Gastroesophageal sphincter (tissue), 4 donors: Measurements from ENCODE around the gene WDR45B. TPM values are rescaled to one million over a fixed set of nuclear protein-coding genes. Genes with fewer than 3 reads are reported as not detected.
A peak's percentile ranks its signal among the peaks of the same experiment; 100 is the strongest.

ENCODE experiments used
- ATAC-seq: fragments of 150-250 bp; one replicate; pipeline ENCODE4 v1.9.1; 2016; ENCODE audit warnings: mild to moderate bottlenecking, moderate library complexity
- H3K27ac ChIP-seq, 4 donors: fragments of 200-600 bp; sonication (generic) in 3 of 4; 1 replicate in 3 of 4; 2 replicates in 1 of 4; pipeline ENCODE4 v1.5.1; 2016 to 2019
- H3K27me3 ChIP-seq: fragments of 200-600 bp; sonication (generic); one replicate; pipeline ENCODE4 v1.5.1; 2019
- H3K36me3 ChIP-seq, 2 donors: fragments of 200-600 bp; sonication (generic); one replicate each; pipeline ENCODE4 v1.5.1; 2019; ENCODE audit warnings: control low read depth in 1 of 2
- H3K4me1 ChIP-seq, 3 donors: fragments of 200-600 bp; sonication (generic); 1 replicate in 2 of 3; 2 replicates in 1 of 3; pipeline ENCODE4 v1.5.1; 2016 to 2019; ENCODE audit warnings: control low read depth in 2 of 3
- H3K4me3 ChIP-seq, 2 donors: fragments of 200-600 bp; sonication (generic); one replicate each; pipeline ENCODE4 v1.5.1; 2019; ENCODE audit warnings: mild to moderate bottlenecking in 1 of 2, moderate library complexity in 1 of 2
- H3K9me3 ChIP-seq, 3 donors: fragments of 200-600 bp; sonication (generic); one replicate each; pipeline ENCODE4 v1.5.1; 2017 to 2019; ENCODE audit warnings: control low read depth in 2 of 3
- CTCF ChIP-seq, 4 experiments: fragments of 200-600 bp in 2 of 4; fragments of 450-650 bp in 2 of 4; sonication (generic) in 1 of 4; IDR thresholded peaks; one replicate each; pipeline ENCODE4 v1.5.1; 2017 to 2019; ENCODE audit warnings: antibody characterized with exemption in 4 of 4, mild to moderate bottlenecking in 2 of 4, moderate library complexity in 2 of 4
- EP300 ChIP-seq: sonication (generic); formaldehyde crosslinking; IDR thresholded peaks from one replicate; pipeline ENCODE4 v1.6.1; 2017; ENCODE audit warnings: antibody characterized with exemption, mild to moderate bottlenecking
- POLR2A ChIP-seq, 2 donors: fragments of 450-650 bp; IDR thresholded peaks; one replicate each; pipeline ENCODE4 v1.6.1; 2017; ENCODE audit warnings: antibody characterized with exemption in 2 of 2, mild to moderate bottlenecking in 2 of 2, moderate library complexity in 1 of 2
- POLR2AphosphoS5 ChIP-seq: sonication (generic); formaldehyde crosslinking; IDR thresholded peaks from one replicate; pipeline ENCODE4 v1.6.1; 2017; ENCODE audit warnings: antibody characterized with exemption
- WGBS, 2 donors: methylation state at CpG; one replicate each; pipeline ENCODE4 v1.1.5; 2018; ENCODE audit warnings: low coverage in 1 of 2; 5-methylcytosine and 5-hydroxymethylcytosine counted together
- total RNA-seq, 4 donors: library from RNA; depleted of rRNA; stranded (reverse); fragments of >200 nt; gene quantifications; one replicate each; pipeline ENCODE4 v1.1.0, GENCODE V29; 2016

WDR45B gene
- total RNA-seq, 4 donors from 2014 or later = 70.8 to 77.4 (median 76.4) TPM

- 65% methylated on average over 2 of the region's 16 CpGs; no CpG with 5 or more reads in 1 of the 2 donors for WGBS, 2 donors
- Histone ChIP-seq H3K27me3 (no peaks in the 10 kb centered on the region), H3K4me3 (no peak overlapping the region), H3K4me1 (peaks cover 0 to 24% (median 0%) of the 10 kb centered on the region in 3 donors), H3K36me3 (peaks cover 0 to 23% of the 10 kb centered on the region in 2 donors), H3K27ac (peak overlapping the region in 2 of 4 donors; percentile 37 to 70), H3K9me3 (no peaks in the 10 kb centered on the region)
- TF ChIP-seq EP300 = no peak
- no peak for TF ChIP-seq POLR2AphosphoS5
- TF ChIP-seq POLR2A (IDR thresholded peaks at IDR 0.05) = no peak
- ATAC-seq = no peak
Observed at GRCh38 chr17:82668024-82668630, 19.9 kb upstream of the WDR45B start.

- WGBS, 2 donors = 91% methylated on average over 4 of the region's 15 CpGs; no CpG with 5 or more reads in 1 of the 2 donors
- TF ChIP-seq EP300 (no peak), CTCF (IDR thresholded peaks at IDR 0.05) (no peak), POLR2A (IDR thresholded peaks at IDR 0.05) (no peak), POLR2AphosphoS5 (no peak)
Observed at GRCh38 chr17:82667668-82668000, 19.4 kb upstream of the WDR45B start.

GRCh38 chr17:82666931-82667667, 18.9 kb upstream of the WDR45B start:
- no peak for TF ChIP-seq EP300
- TF ChIP-seq POLR2AphosphoS5 = no peak
- TF ChIP-seq CTCF (IDR thresholded peaks at IDR 0.05) = no peak
- no peak for TF ChIP-seq POLR2A (IDR thresholded peaks at IDR 0.05)
- no peaks in the 10 kb centered on the region for H3K27me3 ChIP-seq
- peaks cover 0 to 34% of the 10 kb centered on the region in 2 donors for H3K36me3 ChIP-seq
- H3K27ac ChIP-seq = no peak overlapping the region
- no peak overlapping the region for H3K4me3 ChIP-seq
- H3K4me1 ChIP-seq = peaks cover 0 to 24% (median 0%) of the 10 kb centered on the region in 3 donors
- WGBS, 2 donors = 88 to 96% methylated on average over 3 to 7 of the region's 28 CpGs
- no peaks in the 10 kb centered on the region for H3K9me3 ChIP-seq
- ATAC-seq = no peak

More at GRCh38 chr17:82667668-82668000, 19.4 kb upstream of the WDR45B start:
- ATAC-seq = no peak
- H3K9me3 ChIP-seq = no peaks in the 10 kb centered on the region
- no peak overlapping the region for H3K27ac ChIP-seq
- H3K4me3 ChIP-seq = no peak overlapping the region
- H3K27me3 ChIP-seq = no peaks in the 10 kb centered on the region
- peaks cover 0 to 28% of the 10 kb centered on the region in 2 donors for H3K36me3 ChIP-seq
- peaks cover 0 to 24% (median 0%) of the 10 kb centered on the region in 3 donors for H3K4me1 ChIP-seq

- H3K36me3 ChIP-seq = peaks cover 0 to 45% of the 10 kb centered on the region in 2 donors
- no peak overlapping the region for H3K27ac ChIP-seq
- WGBS, 2 donors = 97 to 100% methylated on average over 3 to 6 of the region's 6 CpGs
- ATAC-seq = no peak
- H3K4me3 ChIP-seq = no peak overlapping the region
- no peak for TF ChIP-seq POLR2A (IDR thresholded peaks at IDR 0.05)
- no peaks in the 10 kb centered on the region for H3K9me3 ChIP-seq
- H3K4me1 ChIP-seq = peaks cover 0 to 24% (median 0%) of the 10 kb centered on the region in 3 donors
- H3K27me3 ChIP-seq = no peaks in the 10 kb centered on the region
Observed at GRCh38 chr17:82665891-82666290, 17.6 kb upstream of the WDR45B start.

- no peak overlapping the region for H3K4me3 ChIP-seq
- no peaks in the 10 kb centered on the region for H3K9me3 ChIP-seq
- H3K27ac ChIP-seq = no peak overlapping the region
- no peak for ATAC-seq
- no peak for TF ChIP-seq POLR2AphosphoS5
- no peak for TF ChIP-seq POLR2A (IDR thresholded peaks at IDR 0.05)
- TF ChIP-seq CTCF (IDR thresholded peaks at IDR 0.05) = no peak
- TF ChIP-seq EP300 = no peak
- H3K36me3 ChIP-seq = peaks cover 0 to 52% of the 10 kb centered on the region in 2 donors
- peaks cover 0 to 17% (median 0%) of the 10 kb centered on the region in 3 donors for H3K4me1 ChIP-seq
- 69 to 88% methylated on average over 2 to 9 of the region's 11 CpGs for WGBS, 2 donors
- H3K27me3 ChIP-seq = no peaks in the 10 kb centered on the region
Observed at GRCh38 chr17:82665217-82665616, 17.0 kb upstream of the WDR45B start.
